Suprapubic skin (tissue), 3 donors: Measurements from ENCODE around the gene ERO1B.

Experiments
- POLR2A ChIP-seq, 2 donors: fragments of 450-650 bp; IDR thresholded peaks; one replicate each; pipeline ENCODE4 v1.6.1; 2017; ENCODE audit warnings: antibody characterized with exemption in 2 of 2, mild to moderate bottlenecking in 2 of 2, moderate library complexity in 2 of 2
- TF ChIP-seq, protein P1 (sequence below), 2 donors: fragments of 200-600 bp in 1 of 2; fragments of 450-650 bp in 1 of 2; sonication (generic) in 1 of 2; IDR thresholded peaks; one replicate each; pipeline ENCODE4 v1.5.1; 2016 to 2019; ENCODE audit warnings: antibody characterized with exemption in 2 of 2, mild to moderate bottlenecking in 1 of 2, moderate library complexity in 1 of 2

DNA sequence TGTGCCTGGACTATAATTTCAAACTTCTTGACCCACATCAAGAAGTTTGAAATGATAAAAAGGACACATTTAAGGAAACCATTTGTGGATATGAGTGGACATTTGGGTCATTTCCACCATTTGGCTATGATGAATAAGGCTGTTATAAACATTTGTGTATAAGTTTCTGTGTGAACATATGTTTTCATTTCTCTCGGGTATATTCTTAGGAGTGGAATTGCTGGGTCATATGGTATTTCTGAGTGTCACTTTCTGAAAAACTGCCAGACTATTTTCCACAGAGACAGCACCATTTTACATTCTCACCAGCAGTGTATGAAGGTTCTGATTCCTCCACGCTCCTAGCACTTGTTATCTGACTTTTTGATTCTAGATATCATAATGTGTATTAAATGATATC lies 88.6 kb downstream of the ERO1B start:
- no peak for TF ChIP-seq POLR2A (IDR thresholded peaks at IDR 0.05)
- TF ChIP-seq, protein P1, sequence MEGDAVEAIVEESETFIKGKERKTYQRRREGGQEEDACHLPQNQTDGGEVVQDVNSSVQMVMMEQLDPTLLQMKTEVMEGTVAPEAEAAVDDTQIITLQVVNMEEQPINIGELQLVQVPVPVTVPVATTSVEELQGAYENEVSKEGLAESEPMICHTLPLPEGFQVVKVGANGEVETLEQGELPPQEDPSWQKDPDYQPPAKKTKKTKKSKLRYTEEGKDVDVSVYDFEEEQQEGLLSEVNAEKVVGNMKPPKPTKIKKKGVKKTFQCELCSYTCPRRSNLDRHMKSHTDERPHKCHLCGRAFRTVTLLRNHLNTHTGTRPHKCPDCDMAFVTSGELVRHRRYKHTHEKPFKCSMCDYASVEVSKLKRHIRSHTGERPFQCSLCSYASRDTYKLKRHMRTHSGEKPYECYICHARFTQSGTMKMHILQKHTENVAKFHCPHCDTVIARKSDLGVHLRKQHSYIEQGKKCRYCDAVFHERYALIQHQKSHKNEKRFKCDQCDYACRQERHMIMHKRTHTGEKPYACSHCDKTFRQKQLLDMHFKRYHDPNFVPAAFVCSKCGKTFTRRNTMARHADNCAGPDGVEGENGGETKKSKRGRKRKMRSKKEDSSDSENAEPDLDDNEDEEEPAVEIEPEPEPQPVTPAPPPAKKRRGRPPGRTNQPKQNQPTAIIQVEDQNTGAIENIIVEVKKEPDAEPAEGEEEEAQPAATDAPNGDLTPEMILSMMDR (IDR thresholded peaks at IDR 0.05): no peak
